ENCODE data around the gene CAPN14. TPM values are rescaled to one million over a fixed set of nuclear protein-coding genes. Genes with fewer than 3 reads are reported as not detected.

CAPN14 gene
- total and polyA plus RNA-seq, 3 donors from 2014 or later: 0.36 to 1.1 (median 0.47) TPM

DNA sequence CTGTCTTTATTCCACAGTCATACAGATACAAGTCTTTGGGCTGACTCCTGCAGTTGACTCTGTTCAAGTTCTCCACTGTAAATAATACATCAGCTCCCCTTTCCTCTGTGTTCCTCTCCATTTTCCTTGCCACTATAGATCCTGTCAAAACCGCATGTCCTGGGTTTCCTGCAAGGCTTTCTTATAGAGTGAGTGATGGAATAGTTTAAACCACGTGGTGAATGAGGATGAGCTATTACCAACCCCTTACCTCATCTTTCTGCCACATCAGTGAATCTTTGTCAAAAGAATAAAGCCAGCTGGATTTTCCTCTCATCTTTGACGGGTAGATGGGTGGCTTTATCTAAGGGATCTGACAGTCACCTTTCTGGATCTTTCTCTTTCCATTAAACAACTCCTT is 75.2 kb downstream of the CAPN14 start:
- no peak for DNase-seq
- no peaks in the 10 kb centered on the region for H3K36me3 ChIP-seq (ENCODE audit: low read depth, missing control alignments)
- intact Hi-C loops (cut with DNase I; ENCODE audit: low total_unique reads): no loop called here
- no peak for TF ChIP-seq POLR2A (IDR thresholded peaks at IDR 0.05)
- TF ChIP-seq, protein P1, sequence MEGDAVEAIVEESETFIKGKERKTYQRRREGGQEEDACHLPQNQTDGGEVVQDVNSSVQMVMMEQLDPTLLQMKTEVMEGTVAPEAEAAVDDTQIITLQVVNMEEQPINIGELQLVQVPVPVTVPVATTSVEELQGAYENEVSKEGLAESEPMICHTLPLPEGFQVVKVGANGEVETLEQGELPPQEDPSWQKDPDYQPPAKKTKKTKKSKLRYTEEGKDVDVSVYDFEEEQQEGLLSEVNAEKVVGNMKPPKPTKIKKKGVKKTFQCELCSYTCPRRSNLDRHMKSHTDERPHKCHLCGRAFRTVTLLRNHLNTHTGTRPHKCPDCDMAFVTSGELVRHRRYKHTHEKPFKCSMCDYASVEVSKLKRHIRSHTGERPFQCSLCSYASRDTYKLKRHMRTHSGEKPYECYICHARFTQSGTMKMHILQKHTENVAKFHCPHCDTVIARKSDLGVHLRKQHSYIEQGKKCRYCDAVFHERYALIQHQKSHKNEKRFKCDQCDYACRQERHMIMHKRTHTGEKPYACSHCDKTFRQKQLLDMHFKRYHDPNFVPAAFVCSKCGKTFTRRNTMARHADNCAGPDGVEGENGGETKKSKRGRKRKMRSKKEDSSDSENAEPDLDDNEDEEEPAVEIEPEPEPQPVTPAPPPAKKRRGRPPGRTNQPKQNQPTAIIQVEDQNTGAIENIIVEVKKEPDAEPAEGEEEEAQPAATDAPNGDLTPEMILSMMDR (IDR thresholded peaks at IDR 0.05): no peak
- no peaks in the 10 kb centered on the region for H3K4me1 ChIP-seq
- WGBS, 2 donors: 65 to 75% methylated on average over 3 of the region's 3 CpGs
- H3K9me3 ChIP-seq: no peaks in the 10 kb centered on the region
- no peak overlapping the region for H3K4me3 ChIP-seq
- no peak overlapping the region for H3K27ac ChIP-seq
- no peaks in the 10 kb centered on the region for H3K27me3 ChIP-seq

DNA sequence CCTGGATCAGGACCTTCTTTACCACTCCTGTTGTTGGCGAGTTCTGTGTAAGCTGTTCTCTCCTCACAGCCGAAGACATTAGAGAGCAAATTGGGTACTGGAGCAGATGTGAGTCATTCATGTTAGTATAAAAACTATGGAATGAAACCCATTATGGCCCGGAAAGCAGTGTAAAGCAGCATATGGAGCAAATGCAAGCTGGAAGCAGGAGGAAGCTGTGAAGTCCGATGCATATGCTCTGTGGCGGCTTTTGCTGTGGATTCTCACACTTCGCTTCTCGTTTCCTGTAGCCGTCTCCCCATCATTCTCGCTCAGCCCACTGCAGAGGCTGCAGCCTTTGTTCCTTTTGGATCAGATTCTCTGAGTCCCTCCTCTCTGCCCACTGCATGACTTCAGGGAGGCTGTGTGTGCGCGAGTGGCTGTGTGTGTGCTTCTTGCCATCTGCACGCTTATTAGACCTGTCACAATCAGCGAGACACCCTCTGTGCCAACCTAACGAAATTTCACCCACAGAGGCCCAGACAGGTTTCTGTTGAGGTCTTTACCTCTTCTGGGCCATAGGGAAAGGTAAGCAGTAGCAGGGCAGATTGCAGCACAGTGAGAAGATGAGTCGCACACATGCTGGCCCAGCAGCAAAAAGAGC is 75.8 kb downstream of the CAPN14 start:
- WGBS, 2 donors: 84 to 88% methylated on average over 15 of the region's 15 CpGs
- no peak for TF ChIP-seq POLR2A (IDR thresholded peaks at IDR 0.05)
- TF ChIP-seq, protein P1 (IDR thresholded peaks at IDR 0.05): no peak
- Histone ChIP-seq H3K4me1 (no peaks in the 10 kb centered on the region), H3K9me3 (no peaks in the 10 kb centered on the region), H3K27me3 (no peaks in the 10 kb centered on the region), H3K4me3 (no peak overlapping the region), H3K27ac (no peak overlapping the region), H3K36me3 (ENCODE audit: low read depth, missing control alignments) (no peaks in the 10 kb centered on the region)
- intact Hi-C loops (cut with DNase I; ENCODE audit: low total_unique reads): no loop called here
- DNase-seq: no peak

DNA sequence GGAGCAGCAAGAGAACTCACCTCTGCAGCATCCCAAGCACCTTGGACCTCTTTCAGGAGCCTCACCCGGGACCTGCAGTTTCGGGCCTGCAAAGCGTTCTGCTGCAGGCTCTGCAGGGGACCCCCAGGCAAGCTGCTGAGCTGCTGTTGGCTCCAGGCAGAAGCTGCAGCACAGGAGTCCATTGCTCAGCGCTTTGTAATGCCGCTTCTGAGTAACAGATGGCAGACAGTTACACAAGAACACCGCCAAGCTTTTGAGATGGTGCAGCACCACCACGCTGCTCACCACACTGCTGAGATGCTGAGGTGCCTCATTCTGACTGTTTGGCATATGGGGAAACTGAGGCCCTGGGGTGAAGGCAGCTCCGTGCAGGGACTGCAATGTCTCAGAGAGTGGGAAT is 77.2 kb downstream of the CAPN14 start:
- intact Hi-C loops (cut with DNase I; ENCODE audit: low total_unique reads): no loop called here
- Histone ChIP-seq H3K4me3 (no peak overlapping the region), H3K36me3 (ENCODE audit: low read depth, missing control alignments) (no peaks in the 10 kb centered on the region), H3K27me3 (no peaks in the 10 kb centered on the region), H3K27ac (no peak overlapping the region), H3K4me1 (no peaks in the 10 kb centered on the region), H3K9me3 (no peaks in the 10 kb centered on the region)
- no peak for DNase-seq
- 89 to 96% methylated on average over 3 to 8 of the region's 8 CpGs for WGBS, 2 donors
- TF ChIP-seq, protein P1 (IDR thresholded peaks at IDR 0.05): no peak

DNA sequence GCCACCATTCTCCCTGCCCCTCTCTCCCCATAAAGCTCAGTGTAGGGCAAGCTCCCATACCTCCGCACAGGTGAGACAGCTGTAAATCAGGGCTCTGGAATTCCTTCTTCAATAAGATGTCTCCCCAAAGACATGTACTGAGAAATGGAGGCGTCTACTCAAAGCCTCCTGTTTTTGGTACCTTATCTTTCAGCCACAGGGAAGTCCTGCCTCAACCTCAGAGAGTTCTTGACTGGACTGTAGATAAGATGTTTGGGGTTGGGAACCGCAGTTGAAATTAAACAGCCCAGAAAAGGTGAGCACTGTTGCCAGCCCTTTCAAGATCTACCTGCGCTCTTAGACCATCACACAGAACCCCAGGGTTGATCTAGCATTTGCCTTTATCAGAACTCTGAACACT is 77.6 kb downstream of the CAPN14 start:
- Histone ChIP-seq H3K4me3 (no peak overlapping the region), H3K36me3 (ENCODE audit: low read depth, missing control alignments) (no peaks in the 10 kb centered on the region), H3K27ac (no peak overlapping the region), H3K4me1 (no peaks in the 10 kb centered on the region), H3K27me3 (no peaks in the 10 kb centered on the region), H3K9me3 (no peaks in the 10 kb centered on the region)
- intact Hi-C loops (cut with DNase I; ENCODE audit: low total_unique reads): no loop called here
- TF ChIP-seq, protein P1 (IDR thresholded peaks at IDR 0.05): no peak
- TF ChIP-seq POLR2A (IDR thresholded peaks at IDR 0.05): no peak
- DNase-seq: no peak
- 78 to 92% methylated on average over 4 of the region's 4 CpGs for WGBS, 2 donors

Measured in testis (tissue), 3 donors.